Measurements from ENCODE around the gene DSCAML1.

The DSCAML1 gene

GRCh38 chr11:117663821-117664220 lies 133.2 kb downstream of the DSCAML1 start:
- TF ChIP-seq CTCF (IDR thresholded peaks at IDR 0.05; ENCODE audit: insufficient read depth, missing control alignments), result no peak
- FAIRE-seq (no peak), DNase-seq (ENCODE audit: insufficient read length, low spot score) (no peak)

- no peak for DNase-seq (ENCODE audit: insufficient read length, low spot score)
- no peak for FAIRE-seq
Measured at GRCh38 chr11:117663414-117663813, 133.6 kb downstream of the DSCAML1 start.

GRCh38 chr11:117662671-117663269 lies 134.2 kb downstream of the DSCAML1 start:
- no peak for TF ChIP-seq CTCF (IDR thresholded peaks at IDR 0.05; ENCODE audit: insufficient read depth, missing control alignments)
- DNase-seq (ENCODE audit: insufficient read length, low spot score) (no peak), FAIRE-seq (no peak)

More at GRCh38 chr11:117663414-117663813, 133.6 kb downstream of the DSCAML1 start:
- no peak for TF ChIP-seq CTCF (IDR thresholded peaks at IDR 0.05; ENCODE audit: insufficient read depth, missing control alignments)

- no peak for TF ChIP-seq CTCF (IDR thresholded peaks at IDR 0.05; ENCODE audit: insufficient read depth, missing control alignments)
- FAIRE-seq, result no peak
- no peak for DNase-seq (ENCODE audit: insufficient read length, low spot score)
Measured at GRCh38 chr11:117662255-117662654, 134.8 kb downstream of the DSCAML1 start.

- FAIRE-seq, result no peak
- no peak for TF ChIP-seq CTCF (IDR thresholded peaks at IDR 0.05; ENCODE audit: insufficient read depth, missing control alignments)
Measured at GRCh38 chr11:117658809-117659208, 138.2 kb downstream of the DSCAML1 start.

GRCh38 chr11:117657794-117658193 lies 139.2 kb downstream of the DSCAML1 start:
- FAIRE-seq (no peak), DNase-seq (ENCODE audit: insufficient read length, low spot score) (no peak)
- TF ChIP-seq CTCF (IDR thresholded peaks at IDR 0.05; ENCODE audit: insufficient read depth, missing control alignments), result no peak

More at GRCh38 chr11:117658809-117659208, 138.2 kb downstream of the DSCAML1 start:
- DNase-seq (ENCODE audit: insufficient read length, low spot score), result no peak

Measured in D721Med (cell line).